Tibial artery (tissue), 4 donors: ENCODE results near the gene SLC35F6.

Experiments
- DNase-seq, 2 donors: peaks; one replicate each; pipeline ENCODE4 v3.0.0-alpha.2; 2019
- H3K27ac ChIP-seq, 2 donors: fragments of 200-600 bp; sonication (generic) in 1 of 2; 1 replicate in 1 of 2; 2 replicates in 1 of 2; pipeline ENCODE4 v1.5.1; 2018 to 2019; ENCODE audit warnings: mild to moderate bottlenecking in 1 of 2
- H3K27me3 ChIP-seq, 2 donors: fragments of 200-600 bp; sonication (generic) in 1 of 2; one replicate each; pipeline versions ENCODE4 v1.5.1 to v1.6.0; 2016 to 2019
- H3K36me3 ChIP-seq, 3 donors: fragments of 200-600 bp; sonication (generic) in 2 of 3; one replicate each; pipeline ENCODE4 v1.5.1; 2016 to 2019; ENCODE audit warnings: mild to moderate bottlenecking in 2 of 3
- H3K4me1 ChIP-seq, 4 donors: fragments of 200-600 bp; sonication (generic) in 2 of 4; 1 replicate in 3 of 4; 2 replicates in 1 of 4; pipeline ENCODE4 v1.5.1; 2016 to 2019
- H3K4me3 ChIP-seq, 2 donors: fragments of 200-600 bp; sonication (generic) in 1 of 2; 1 replicate in 1 of 2; 2 replicates in 1 of 2; pipeline ENCODE4 v1.5.1; 2018 to 2019; ENCODE audit warnings: mild to moderate bottlenecking in 2 of 2
- H3K9me3 ChIP-seq, 3 donors: fragments of 200-600 bp; sonication (generic) in 1 of 3; one replicate each; pipeline ENCODE4 v1.5.1; 2016 to 2019
- intact Hi-C: fragments of 100-400 bp; cut with DNase I; formaldehyde crosslinking; loops from one replicate; pipeline ENCODE4 v1.15.0; 2023; ENCODE audit warnings: low total_unique reads
- TF ChIP-seq, protein P1 (sequence below), 2 experiments: fragments of 200-600 bp in 1 of 2; fragments of 450-650 bp in 1 of 2; IDR thresholded peaks; one replicate each; pipeline ENCODE4 v1.5.1; 2017 to 2019; ENCODE audit warnings: antibody characterized with exemption in 2 of 2, mild to moderate bottlenecking in 1 of 2, moderate library complexity in 1 of 2

SLC35F6 gene, protein sequence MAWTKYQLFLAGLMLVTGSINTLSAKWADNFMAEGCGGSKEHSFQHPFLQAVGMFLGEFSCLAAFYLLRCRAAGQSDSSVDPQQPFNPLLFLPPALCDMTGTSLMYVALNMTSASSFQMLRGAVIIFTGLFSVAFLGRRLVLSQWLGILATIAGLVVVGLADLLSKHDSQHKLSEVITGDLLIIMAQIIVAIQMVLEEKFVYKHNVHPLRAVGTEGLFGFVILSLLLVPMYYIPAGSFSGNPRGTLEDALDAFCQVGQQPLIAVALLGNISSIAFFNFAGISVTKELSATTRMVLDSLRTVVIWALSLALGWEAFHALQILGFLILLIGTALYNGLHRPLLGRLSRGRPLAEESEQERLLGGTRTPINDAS

DNA sequence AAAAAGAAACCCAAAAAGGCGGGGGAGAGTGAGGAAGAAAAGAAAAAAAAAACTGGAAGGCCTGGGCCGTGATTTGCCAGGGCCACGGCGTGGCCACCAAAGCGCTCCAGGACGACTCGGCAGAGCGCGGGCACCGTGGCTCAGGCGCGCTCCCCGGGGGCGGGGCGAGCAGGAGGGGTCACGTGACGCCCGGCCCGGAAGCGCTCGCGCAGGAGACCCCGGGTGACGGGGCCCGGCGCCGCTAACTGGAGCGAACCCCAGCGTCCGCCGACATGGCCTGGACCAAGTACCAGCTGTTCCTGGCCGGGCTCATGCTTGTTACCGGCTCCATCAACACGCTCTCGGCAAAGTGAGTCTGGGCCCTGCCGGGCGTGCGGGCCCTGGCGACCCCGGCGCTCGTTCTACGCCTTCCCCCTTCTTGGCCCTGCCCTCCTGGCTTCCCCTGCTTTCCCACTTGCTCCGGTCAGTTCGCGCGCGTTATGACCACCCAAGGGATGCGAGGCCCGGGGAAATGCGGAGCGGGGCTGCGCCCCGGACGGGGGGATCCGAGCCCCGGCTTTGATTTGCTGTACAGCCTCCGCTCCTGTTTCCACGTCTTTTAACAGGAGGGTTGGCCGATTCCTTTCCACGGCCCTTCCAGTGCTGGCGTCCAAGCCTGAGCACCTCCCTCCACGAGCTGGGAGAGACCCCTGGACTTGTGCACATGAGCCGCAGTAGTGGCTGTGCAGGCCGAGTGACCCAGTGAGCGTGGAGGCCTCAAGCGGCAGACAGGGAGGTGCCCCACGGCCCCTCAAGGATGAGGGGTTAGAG is at the start of gene SLC35F6:
SLC35F6 (plus strand) TSS at position 207 of the 810 bp plus-strand sequence; CDS start at position 273, 66 bp downstream.
- Histone ChIP-seq H3K36me3 (peaks cover 0 to 6% (median 0%) of the 10 kb centered on the region in 3 donors), H3K27me3 (no peaks in the 10 kb centered on the region), H3K9me3 (no peaks in the 10 kb centered on the region), H3K27ac (peak within 1 kb of the TSS; percentile 88 to 93), H3K4me3 (peak within 1 kb of the TSS; percentile 72 to 85), H3K4me1 (peaks cover 0 to 52% (median 34%) of the 10 kb centered on the region in 4 donors)
- peak; percentile 76 to 91 for DNase-seq
- TF ChIP-seq, protein P1, sequence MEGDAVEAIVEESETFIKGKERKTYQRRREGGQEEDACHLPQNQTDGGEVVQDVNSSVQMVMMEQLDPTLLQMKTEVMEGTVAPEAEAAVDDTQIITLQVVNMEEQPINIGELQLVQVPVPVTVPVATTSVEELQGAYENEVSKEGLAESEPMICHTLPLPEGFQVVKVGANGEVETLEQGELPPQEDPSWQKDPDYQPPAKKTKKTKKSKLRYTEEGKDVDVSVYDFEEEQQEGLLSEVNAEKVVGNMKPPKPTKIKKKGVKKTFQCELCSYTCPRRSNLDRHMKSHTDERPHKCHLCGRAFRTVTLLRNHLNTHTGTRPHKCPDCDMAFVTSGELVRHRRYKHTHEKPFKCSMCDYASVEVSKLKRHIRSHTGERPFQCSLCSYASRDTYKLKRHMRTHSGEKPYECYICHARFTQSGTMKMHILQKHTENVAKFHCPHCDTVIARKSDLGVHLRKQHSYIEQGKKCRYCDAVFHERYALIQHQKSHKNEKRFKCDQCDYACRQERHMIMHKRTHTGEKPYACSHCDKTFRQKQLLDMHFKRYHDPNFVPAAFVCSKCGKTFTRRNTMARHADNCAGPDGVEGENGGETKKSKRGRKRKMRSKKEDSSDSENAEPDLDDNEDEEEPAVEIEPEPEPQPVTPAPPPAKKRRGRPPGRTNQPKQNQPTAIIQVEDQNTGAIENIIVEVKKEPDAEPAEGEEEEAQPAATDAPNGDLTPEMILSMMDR (IDR thresholded peaks at IDR 0.05) = no peak
- intact Hi-C loops = no loop called here

DNA sequence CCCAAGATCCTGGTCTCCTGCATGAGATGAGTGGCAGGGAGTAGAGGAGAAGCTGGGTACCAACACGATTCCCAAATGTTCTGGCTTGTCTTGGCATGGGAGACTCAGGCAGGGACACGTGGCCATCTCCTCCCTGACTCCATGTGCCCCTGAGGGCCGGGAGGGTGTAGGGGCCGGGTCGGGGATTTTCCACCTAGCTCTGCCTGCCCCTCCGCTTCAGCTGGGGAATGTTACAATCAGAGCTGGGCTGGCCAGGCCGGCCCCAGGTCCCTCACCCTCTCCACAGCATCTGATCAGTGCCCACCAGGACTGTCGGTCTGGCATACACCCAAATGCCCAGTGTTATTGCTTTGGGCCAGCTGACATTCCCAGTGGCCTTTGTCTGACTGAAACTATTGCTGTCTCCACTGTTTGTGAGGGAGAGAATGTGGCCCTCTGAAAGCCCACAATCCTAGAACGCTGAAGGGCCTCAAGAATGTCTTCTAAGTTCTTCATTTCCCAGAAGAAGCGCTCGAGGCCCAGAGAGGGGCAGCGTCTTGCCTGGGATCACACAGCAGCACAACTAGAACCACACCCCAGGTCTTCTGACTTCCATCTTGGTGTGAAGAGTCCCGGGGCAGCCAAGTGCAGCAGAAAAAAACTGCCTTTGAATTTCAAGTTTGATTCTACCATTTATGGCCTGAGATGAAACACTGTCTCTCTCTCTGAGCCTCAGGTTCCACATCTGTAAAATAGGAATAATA is 48.4 kb upstream of the SLC35F6 start:
- no peak for DNase-seq
- peaks cover 0 to 47% (median 41%) of the 10 kb centered on the region in 4 donors for H3K4me1 ChIP-seq
- no peaks in the 10 kb centered on the region for H3K36me3 ChIP-seq
- no peak overlapping the region for H3K27ac ChIP-seq
- TF ChIP-seq, protein P1 (IDR thresholded peaks at IDR 0.05) = no peak
- H3K27me3 ChIP-seq = no peaks in the 10 kb centered on the region
- no peak overlapping the region for H3K4me3 ChIP-seq
- intact Hi-C loops = no loop called here
- H3K9me3 ChIP-seq = no peaks in the 10 kb centered on the region

DNA sequence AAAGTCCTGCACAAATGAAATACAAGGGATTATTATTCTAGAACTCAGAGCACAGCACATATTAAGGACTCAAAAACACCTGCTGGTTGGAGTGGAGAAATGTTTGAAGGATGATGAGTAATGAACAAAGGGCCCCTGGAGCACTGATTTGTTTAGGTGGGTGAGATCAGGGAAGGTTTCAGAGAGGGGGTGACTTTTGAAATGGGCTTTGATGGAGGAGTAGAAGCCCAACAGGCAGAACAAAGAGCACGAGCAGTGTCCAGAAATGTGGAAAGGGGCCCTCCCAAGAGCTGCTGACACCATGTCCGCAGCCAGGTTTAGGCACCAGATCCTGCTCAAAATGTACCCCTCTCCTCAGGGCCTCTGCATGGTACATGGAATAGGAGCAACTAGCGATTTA is 47.7 kb upstream of the SLC35F6 start:
- Histone ChIP-seq H3K27ac (no peak overlapping the region), H3K9me3 (no peaks in the 10 kb centered on the region), H3K4me1 (peaks cover 0 to 47% (median 42%) of the 10 kb centered on the region in 4 donors), H3K27me3 (no peaks in the 10 kb centered on the region), H3K4me3 (no peak overlapping the region), H3K36me3 (no peaks in the 10 kb centered on the region)
- intact Hi-C loops = no loop called here
- TF ChIP-seq, protein P1 (IDR thresholded peaks at IDR 0.05) = no peak
- DNase-seq = no peak

DNA sequence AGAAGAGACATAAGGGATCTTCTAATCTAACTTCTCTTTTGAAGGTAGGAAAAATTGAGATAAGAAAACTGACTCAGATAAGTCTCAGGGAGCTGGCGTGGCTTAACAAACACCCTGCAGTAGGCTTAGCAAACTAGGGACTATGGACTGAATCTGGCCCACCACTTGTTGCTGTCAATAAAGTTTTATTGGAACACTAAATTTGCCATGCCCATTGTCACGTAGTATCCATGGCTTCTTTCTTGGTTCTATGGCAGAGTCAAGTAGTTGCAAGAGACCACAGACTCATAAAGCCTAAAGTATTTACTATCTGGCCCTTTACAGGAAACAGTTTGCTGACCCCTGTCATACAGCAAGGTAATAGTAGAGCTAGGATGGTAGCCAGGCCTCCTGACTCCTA is 47.3 kb upstream of the SLC35F6 start:
- Histone ChIP-seq H3K9me3 (no peaks in the 10 kb centered on the region), H3K4me3 (no peak overlapping the region), H3K27ac (no peak overlapping the region), H3K4me1 (peaks cover 0 to 47% (median 42%) of the 10 kb centered on the region in 4 donors), H3K27me3 (no peaks in the 10 kb centered on the region), H3K36me3 (no peaks in the 10 kb centered on the region)
- intact Hi-C loops = no loop called here
- no peak for DNase-seq
- TF ChIP-seq, protein P1 (IDR thresholded peaks at IDR 0.05) = no peak

DNA sequence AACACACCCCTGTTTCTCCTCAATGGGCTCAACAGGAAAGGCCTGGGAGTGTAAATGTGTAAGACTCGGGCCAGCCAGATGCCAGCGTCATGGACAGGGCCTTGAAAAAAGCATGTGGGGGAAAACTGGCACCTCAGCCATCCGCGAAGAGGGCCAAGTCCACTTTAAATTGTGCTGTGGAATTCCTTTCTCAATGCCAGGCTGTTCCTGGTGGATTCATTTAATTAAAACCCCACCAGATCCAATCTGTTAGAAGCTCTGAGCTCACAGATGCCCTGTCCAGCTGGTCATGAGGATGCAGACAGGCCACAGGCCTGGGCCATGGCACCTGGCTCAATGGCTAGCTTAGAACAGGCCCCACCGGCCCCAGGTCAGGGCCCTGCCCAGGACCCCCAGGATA is 46.7 kb upstream of the SLC35F6 start:
- no peaks in the 10 kb centered on the region for H3K36me3 ChIP-seq
- H3K27me3 ChIP-seq = no peaks in the 10 kb centered on the region
- no peaks in the 10 kb centered on the region for H3K9me3 ChIP-seq
- intact Hi-C loops = no loop called here
- peaks cover 0 to 47% (median 39%) of the 10 kb centered on the region in 4 donors for H3K4me1 ChIP-seq
- H3K4me3 ChIP-seq = no peak overlapping the region
- TF ChIP-seq, protein P1 (IDR thresholded peaks at IDR 0.05) = no peak
- no peak overlapping the region for H3K27ac ChIP-seq
- no peak for DNase-seq
